H9 (cell line): ENCODE results near the gene DHX35. TPM values are rescaled to one million over a fixed set of nuclear protein-coding genes. Genes with fewer than 3 reads are reported as not detected.

Experiments
- DNase-seq: peaks from one replicate; pipeline ENCODE4 v3.0.0-alpha.2; 2017
- H2AFZ ChIP-seq: one replicate; pipeline ENCODE4 v1.6.1; 2013; ENCODE audit warnings: mild to moderate bottlenecking, low read length, control low read depth, moderate library complexity
- H2AK5ac ChIP-seq: 2 replicates; pipeline ENCODE4 v1.6.1; 2013; ENCODE audit warnings: low read length, control low read depth, mixed read lengths; ENCODE audit not compliant: insufficient read length
- H2BK120ac ChIP-seq: one replicate; pipeline ENCODE4 v1.6.1; 2013; ENCODE audit warnings: low read depth, mild to moderate bottlenecking, low read length, control low read depth, inconsistent platforms; ENCODE audit not compliant: poor library complexity, severe bottlenecking
- H2BK12ac ChIP-seq: 2 replicates; pipeline ENCODE4 v1.6.1; 2013; ENCODE audit warnings: low read length, control low read depth, mixed read lengths, low read depth; ENCODE audit not compliant: insufficient read length
- H2BK15ac ChIP-seq: 2 replicates; pipeline ENCODE4 v1.6.1; 2013; ENCODE audit warnings: low read depth, low read length, control low read depth
- H2BK20ac ChIP-seq: one replicate; pipeline ENCODE4 v1.6.1; 2013; ENCODE audit warnings: low read depth, mild to moderate bottlenecking, low read length, control low read depth, inconsistent platforms; ENCODE audit not compliant: poor library complexity, severe bottlenecking
- H2BK5ac ChIP-seq: 2 replicates; pipeline ENCODE4 v1.6.1; 2013; ENCODE audit warnings: low read length, control low read depth, mixed read lengths; ENCODE audit not compliant: insufficient read length
- H3K14ac ChIP-seq: 2 replicates; pipeline ENCODE4 v1.6.1; 2013; ENCODE audit warnings: low read length, control low read depth; ENCODE audit not compliant: insufficient read depth
- H3K18ac ChIP-seq: 2 replicates; pipeline ENCODE4 v1.6.1; 2013; ENCODE audit warnings: low read depth, mild to moderate bottlenecking, mixed read lengths, low read length, control low read depth; ENCODE audit not compliant: insufficient read length
- H3K23ac ChIP-seq: 2 replicates; pipeline ENCODE4 v1.6.1; 2013; ENCODE audit warnings: low read length, control low read depth, mixed read lengths, low read depth; ENCODE audit not compliant: insufficient read length
- H3K23me2 ChIP-seq: 2 replicates; pipeline ENCODE4 v1.6.1; 2013; ENCODE audit warnings: low read depth, mild to moderate bottlenecking, mixed read lengths, low read length, control low read depth; ENCODE audit not compliant: insufficient read length, poor library complexity, severe bottlenecking
- H3K27ac ChIP-seq: 2 replicates; pipeline ENCODE4 v1.5.1; 2013; ENCODE audit warnings: low read length, control low read depth, mixed read lengths, low read depth; ENCODE audit not compliant: insufficient read length
- H3K27me3 ChIP-seq: 2 replicates; pipeline ENCODE4 v1.6.1; 2013; ENCODE audit warnings: low read length, control low read depth, inconsistent platforms; ENCODE audit not compliant: insufficient read depth
- H3K4ac ChIP-seq: 2 replicates; pipeline ENCODE4 v1.6.1; 2013; ENCODE audit warnings: low read depth, mild to moderate bottlenecking, control low read depth, inconsistent platforms, low read length, moderate library complexity
- H3K4me1 ChIP-seq: 2 replicates; pipeline ENCODE4 v1.6.1; 2013; ENCODE audit warnings: low read length, control low read depth, inconsistent platforms; ENCODE audit not compliant: insufficient read depth
- H3K4me2 ChIP-seq: 2 replicates; pipeline ENCODE4 v1.6.1; 2013; ENCODE audit warnings: low read length, control low read depth, mixed read lengths; ENCODE audit not compliant: insufficient read length, insufficient read depth
- H3K56ac ChIP-seq: 2 replicates; pipeline ENCODE4 v1.6.1; 2013; ENCODE audit warnings: low read depth, mild to moderate bottlenecking, mixed read lengths, low read length, control low read depth; ENCODE audit not compliant: insufficient read length
- H3K79me1 ChIP-seq: 2 replicates; pipeline ENCODE4 v1.6.1; 2013; ENCODE audit warnings: low read depth, mild to moderate bottlenecking, moderate library complexity, low read length, control low read depth, inconsistent platforms; ENCODE audit not compliant: insufficient read depth, poor library complexity, severe bottlenecking
- H3K79me2 ChIP-seq: 2 replicates; pipeline ENCODE4 v1.6.1; 2013; ENCODE audit warnings: low read length, control low read depth, inconsistent platforms; ENCODE audit not compliant: insufficient read depth
- H3K9ac ChIP-seq: 2 replicates; pipeline ENCODE4 v1.6.1; 2013; ENCODE audit warnings: low read length, control low read depth, mixed read lengths; ENCODE audit not compliant: insufficient read length; ENCODE audit errors: extremely low read depth
- H3K9me3 ChIP-seq: one replicate; pipeline ENCODE4 v1.6.1; 2013; ENCODE audit warnings: low read depth, low read length, inconsistent platforms; ENCODE audit not compliant: control insufficient read depth
- H3T11ph ChIP-seq: one replicate; pipeline ENCODE4 v1.6.1; 2013; ENCODE audit warnings: mild to moderate bottlenecking, low read length, control low read depth, inconsistent platforms
- H4K20me1 ChIP-seq: one replicate; pipeline ENCODE4 v1.6.1; 2013; ENCODE audit not compliant: control insufficient read depth, insufficient read length, insufficient read depth
- H4K5ac ChIP-seq: 2 replicates; pipeline ENCODE4 v1.6.1; 2013; ENCODE audit warnings: low read depth, mild to moderate bottlenecking, mixed read lengths, low read length, control low read depth; ENCODE audit not compliant: insufficient read length
- H4K8ac ChIP-seq: replicated peaks from 2 replicates; pipeline ENCODE4 v1.6.1; 2013; ENCODE audit warnings: low read length, control low read depth, mixed read lengths, low read depth; ENCODE audit not compliant: insufficient read length
- H4K91ac ChIP-seq: 2 replicates; pipeline ENCODE4 v1.6.1; 2013; ENCODE audit warnings: low read depth, mild to moderate bottlenecking, moderate library complexity, mixed read lengths, low read length, control low read depth; ENCODE audit not compliant: insufficient read length
- H3K27ac Mint-ChIP-seq, 3 experiments: 2 replicates in 2 of 3; 3 replicates in 1 of 3; pipeline ENCODE4 v1.8.0; 2020 to 2021; ENCODE audit warnings: mixed read lengths in 3 of 3, mild to moderate bottlenecking in 1 of 3, moderate library complexity in 1 of 3
- H3K27me3 Mint-ChIP-seq: 2 replicates; pipeline ENCODE4 v1.8.0; 2021; ENCODE audit warnings: low read depth, mild to moderate bottlenecking, moderate library complexity, mixed read lengths
- H3K36me3 Mint-ChIP-seq, 3 experiments: 2 replicates in 2 of 3; 3 replicates in 1 of 3; pipeline ENCODE4 v1.8.0; 2020 to 2021; ENCODE audit warnings: low read depth in 3 of 3, mixed read lengths in 3 of 3; ENCODE audit not compliant: insufficient read depth in 1 of 3
- H3K4me1 Mint-ChIP-seq, 2 experiments: 2 replicates each; pipeline ENCODE4 v1.8.0; 2020; ENCODE audit warnings: mixed read lengths in 2 of 2
- H3K4me3 Mint-ChIP-seq, 2 experiments: 2 replicates in 1 of 2; 3 replicates in 1 of 2; pipeline ENCODE4 v1.8.0; 2020 to 2021; ENCODE audit warnings: mild to moderate bottlenecking in 2 of 2, mixed read lengths in 2 of 2, moderate library complexity in 1 of 2
- H3K9me3 Mint-ChIP-seq, 2 experiments: 2 replicates in 1 of 2; 3 replicates in 1 of 2; pipeline ENCODE4 v1.8.0; 2020; ENCODE audit warnings: mild to moderate bottlenecking in 2 of 2, mixed read lengths in 2 of 2, moderate library complexity in 1 of 2
- WGBS: extraction: QIAGEN DNeasy Blood & Tissue Kit; methylation state at CpG from one replicate; pipeline ENCODE4 v1.1.7; 2013; ENCODE audit warnings: missing lambda C conversion rate, low lambda C conversion rate, mixed read lengths; ENCODE audit not compliant: insufficient read length; ENCODE audit errors: extremely low coverage; 5-methylcytosine and 5-hydroxymethylcytosine counted together
- total RNA-seq: library from RNA; stranded (reverse); gene quantifications from 2 replicates; pipeline ENCODE4 v1.2.1, GENCODE V29; 2021
- TF ChIP-seq, protein P1 (sequence below): fragments of 200-600 bp; sonication (generic); conservative IDR thresholded peaks from 3 replicates; pipeline ENCODE4 v1.8.0; 2021; ENCODE audit warnings: antibody characterized with exemption, mild to moderate bottlenecking

The DHX35 gene
- total RNA-seq, 1 experiment from 2014 or later, result 14.4 TPM

DNA sequence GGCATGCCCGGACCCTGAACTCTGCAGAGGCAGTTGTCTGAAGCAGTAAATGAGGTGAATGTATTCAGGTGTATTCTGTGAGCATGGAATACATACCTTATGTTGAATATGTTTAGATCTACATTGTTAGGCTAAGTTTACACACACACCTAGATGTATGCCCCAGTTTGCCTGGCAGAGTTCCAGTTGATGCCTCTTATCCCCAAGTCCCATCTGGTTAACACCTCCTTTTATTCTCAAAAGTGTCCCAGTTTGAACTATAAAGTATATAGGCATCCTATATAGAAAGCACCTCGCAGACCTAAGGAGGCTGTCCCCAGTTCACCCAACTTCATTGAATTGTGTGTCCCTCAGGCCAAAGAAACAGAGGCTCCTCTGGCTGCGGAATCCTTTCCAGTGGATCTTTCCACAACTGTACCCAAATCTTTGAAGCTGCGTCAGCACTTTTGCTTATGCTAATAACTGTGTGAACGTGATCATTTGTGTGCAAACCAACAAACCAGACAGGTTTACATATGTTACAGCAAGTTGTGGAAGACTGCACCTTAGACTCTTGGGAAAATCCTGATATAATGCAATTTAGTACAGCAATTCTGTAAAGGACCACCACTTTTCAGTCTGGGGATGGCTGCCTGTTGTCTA lies 4.8 kb upstream of the DHX35 start:
- DNase-seq, result no peak
- TF ChIP-seq, protein P1, sequence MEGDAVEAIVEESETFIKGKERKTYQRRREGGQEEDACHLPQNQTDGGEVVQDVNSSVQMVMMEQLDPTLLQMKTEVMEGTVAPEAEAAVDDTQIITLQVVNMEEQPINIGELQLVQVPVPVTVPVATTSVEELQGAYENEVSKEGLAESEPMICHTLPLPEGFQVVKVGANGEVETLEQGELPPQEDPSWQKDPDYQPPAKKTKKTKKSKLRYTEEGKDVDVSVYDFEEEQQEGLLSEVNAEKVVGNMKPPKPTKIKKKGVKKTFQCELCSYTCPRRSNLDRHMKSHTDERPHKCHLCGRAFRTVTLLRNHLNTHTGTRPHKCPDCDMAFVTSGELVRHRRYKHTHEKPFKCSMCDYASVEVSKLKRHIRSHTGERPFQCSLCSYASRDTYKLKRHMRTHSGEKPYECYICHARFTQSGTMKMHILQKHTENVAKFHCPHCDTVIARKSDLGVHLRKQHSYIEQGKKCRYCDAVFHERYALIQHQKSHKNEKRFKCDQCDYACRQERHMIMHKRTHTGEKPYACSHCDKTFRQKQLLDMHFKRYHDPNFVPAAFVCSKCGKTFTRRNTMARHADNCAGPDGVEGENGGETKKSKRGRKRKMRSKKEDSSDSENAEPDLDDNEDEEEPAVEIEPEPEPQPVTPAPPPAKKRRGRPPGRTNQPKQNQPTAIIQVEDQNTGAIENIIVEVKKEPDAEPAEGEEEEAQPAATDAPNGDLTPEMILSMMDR, result no peak

More for the DNA sequence above, 4.8 kb upstream of the DHX35 start:
- Mint-ChIP-seq H3K27ac (no peak overlapping the region), H3K36me3 (peaks cover 10 to 24% (median 23%) of the 10 kb centered on the region in 3 experiments), H3K4me1 (peaks cover 11 to 12% of the 10 kb centered on the region in 2 experiments), H3K9me3 (no peaks in the 10 kb centered on the region; a peak in 1 of 5 replicates), H3K4me3 (no peak overlapping the region), H3K27me3 (no peaks in the 10 kb centered on the region; the same call in 1 of the 2 replicates)
- Histone ChIP-seq H3K79me2 (no peaks in the 10 kb centered on the region), H3K4ac (no peak overlapping the region), H2BK20ac (no peak overlapping the region), H4K91ac (no peak overlapping the region), H3K23me2 (no peaks in the 10 kb centered on the region), H2BK5ac (no peak overlapping the region), H2AK5ac (no peak overlapping the region), H3K56ac (no peak overlapping the region), H2AFZ (no peak overlapping the region), H3K18ac (no peak overlapping the region), H3K23ac (no peak overlapping the region), H3K27ac (no peak overlapping the region), H3K4me2 (no peak overlapping the region), H3K27me3 (no peaks in the 10 kb centered on the region), H3K79me1 (no peaks in the 10 kb centered on the region), H2BK15ac (no peak overlapping the region), H2BK12ac (no peak overlapping the region), H3K9ac (no peak overlapping the region), H2BK120ac (no peak overlapping the region), H4K5ac (no peak overlapping the region), H3T11ph (no peak overlapping the region), H4K8ac (no peak overlapping the region), H3K14ac (no peak overlapping the region), H4K20me1 (no peaks in the 10 kb centered on the region), H3K4me1 (no peaks in the 10 kb centered on the region; the same call in 1 of the 2 replicates), H3K9me3 (no peaks in the 10 kb centered on the region)
- no CpG with 5 or more reads among the region's 5 CpGs for WGBS
